ENCODE results near the gene CANT1.

The CANT1 gene

GRCh38 chr17:79043191-79043930, 33.8 kb upstream of the CANT1 start:
- no peak overlapping the region for H3K4me3 ChIP-seq (ENCODE audit: low read depth, low read length)
- TF ChIP-seq, protein P1, sequence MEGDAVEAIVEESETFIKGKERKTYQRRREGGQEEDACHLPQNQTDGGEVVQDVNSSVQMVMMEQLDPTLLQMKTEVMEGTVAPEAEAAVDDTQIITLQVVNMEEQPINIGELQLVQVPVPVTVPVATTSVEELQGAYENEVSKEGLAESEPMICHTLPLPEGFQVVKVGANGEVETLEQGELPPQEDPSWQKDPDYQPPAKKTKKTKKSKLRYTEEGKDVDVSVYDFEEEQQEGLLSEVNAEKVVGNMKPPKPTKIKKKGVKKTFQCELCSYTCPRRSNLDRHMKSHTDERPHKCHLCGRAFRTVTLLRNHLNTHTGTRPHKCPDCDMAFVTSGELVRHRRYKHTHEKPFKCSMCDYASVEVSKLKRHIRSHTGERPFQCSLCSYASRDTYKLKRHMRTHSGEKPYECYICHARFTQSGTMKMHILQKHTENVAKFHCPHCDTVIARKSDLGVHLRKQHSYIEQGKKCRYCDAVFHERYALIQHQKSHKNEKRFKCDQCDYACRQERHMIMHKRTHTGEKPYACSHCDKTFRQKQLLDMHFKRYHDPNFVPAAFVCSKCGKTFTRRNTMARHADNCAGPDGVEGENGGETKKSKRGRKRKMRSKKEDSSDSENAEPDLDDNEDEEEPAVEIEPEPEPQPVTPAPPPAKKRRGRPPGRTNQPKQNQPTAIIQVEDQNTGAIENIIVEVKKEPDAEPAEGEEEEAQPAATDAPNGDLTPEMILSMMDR (IDR thresholded peaks at IDR 0.05; ENCODE audit: low read depth, low read length, missing control alignments), result no peak
- DNase-seq (ENCODE audit: low read depth), result no peak

DNA sequence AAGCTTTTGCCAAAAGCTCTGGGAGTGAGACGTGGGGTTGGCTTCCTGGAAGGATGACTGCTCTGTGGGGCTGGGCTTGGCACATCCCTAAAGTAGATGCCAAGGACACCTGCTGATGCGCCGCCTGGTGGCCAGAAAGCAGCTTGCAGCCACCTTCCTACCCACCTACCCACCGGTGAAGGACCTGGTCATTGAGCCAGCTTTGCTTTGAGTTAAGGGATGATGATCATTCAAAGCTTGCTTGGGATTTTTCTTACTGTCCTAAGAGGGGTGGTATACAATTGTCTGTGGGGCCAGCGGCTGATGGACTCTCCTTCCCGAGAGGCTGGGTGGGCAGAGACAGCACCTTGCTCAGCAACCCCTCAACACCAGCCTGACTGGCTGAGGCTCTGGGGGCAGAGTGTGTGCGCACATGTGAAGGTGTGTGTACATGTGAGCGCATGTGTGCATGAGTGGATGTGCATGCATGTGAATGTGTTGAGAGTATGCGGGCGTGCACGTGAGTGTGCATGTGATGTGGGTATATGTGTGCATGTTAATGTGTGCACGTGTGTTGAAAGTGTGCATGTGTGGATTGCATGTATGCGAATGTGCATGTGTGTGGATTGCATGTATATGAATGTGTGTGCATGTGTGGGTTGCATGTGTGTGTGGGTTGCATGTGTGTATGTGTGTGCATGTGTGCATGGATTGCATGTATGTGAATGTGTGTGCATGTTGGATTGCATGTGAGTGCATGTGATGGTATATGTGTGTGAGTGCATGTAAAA, 33.0 kb upstream of the CANT1 start:
- H3K4me3 ChIP-seq (ENCODE audit: low read depth, low read length), result no peak overlapping the region
- no peak for DNase-seq (ENCODE audit: low read depth)
- TF ChIP-seq, protein P1 (IDR thresholded peaks at IDR 0.05; ENCODE audit: low read depth, low read length, missing control alignments), result peak; percentile 80

- no peak overlapping the region for H3K4me3 ChIP-seq (ENCODE audit: low read depth, low read length)
- no peak for DNase-seq (ENCODE audit: low read depth)
- TF ChIP-seq, protein P1 (IDR thresholded peaks at IDR 0.05; ENCODE audit: low read depth, low read length, missing control alignments), result no peak
Observed at GRCh38 chr17:79041723-79042420, 32.3 kb upstream of the CANT1 start.

DNA sequence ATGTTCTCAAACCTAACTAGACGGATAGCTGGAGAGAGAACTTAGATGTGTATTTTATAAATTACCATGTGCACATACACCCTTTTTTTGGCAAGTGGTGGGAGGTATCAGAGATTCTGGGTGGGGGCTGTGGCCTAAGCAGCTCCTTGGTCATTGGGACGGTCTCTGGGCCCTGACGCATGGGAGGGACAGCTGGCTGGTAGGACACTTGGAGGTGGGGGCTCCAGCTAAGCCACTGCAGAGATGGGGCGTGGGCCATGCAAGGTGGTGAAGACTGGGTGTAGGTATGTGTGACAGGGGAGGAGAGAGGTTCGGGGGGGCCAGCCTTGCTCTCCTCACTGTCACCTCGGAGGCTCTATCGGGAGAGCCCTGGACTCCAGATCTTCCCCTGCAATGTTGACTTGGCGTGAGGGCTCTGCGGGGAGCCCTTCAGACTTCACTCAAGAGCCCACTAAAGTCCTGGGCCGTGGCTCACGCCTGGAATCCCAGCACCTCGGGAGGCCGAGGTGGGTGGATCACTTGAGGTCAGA, 31.5 kb upstream of the CANT1 start:
- DNase-seq (ENCODE audit: low read depth), result no peak
- TF ChIP-seq, protein P1 (IDR thresholded peaks at IDR 0.05; ENCODE audit: low read depth, low read length, missing control alignments), result no peak
- H3K4me3 ChIP-seq (ENCODE audit: low read depth, low read length), result no peak overlapping the region

GRCh38 chr17:79039886-79040285, 30.3 kb upstream of the CANT1 start:
- DNase-seq (ENCODE audit: low read depth), result no peak
- H3K4me3 ChIP-seq (ENCODE audit: low read depth, low read length), result no peak overlapping the region
- TF ChIP-seq, protein P1 (IDR thresholded peaks at IDR 0.05; ENCODE audit: low read depth, low read length, missing control alignments), result no peak

- H3K4me3 ChIP-seq (ENCODE audit: low read depth, low read length), result no peak overlapping the region
- DNase-seq (ENCODE audit: low read depth), result no peak
- TF ChIP-seq, protein P1 (IDR thresholded peaks at IDR 0.05; ENCODE audit: low read depth, low read length, missing control alignments), result no peak
Observed at GRCh38 chr17:79039171-79039570, 29.6 kb upstream of the CANT1 start.
